ENCODE data around the gene MAGOH. TPM values are rescaled to one million over a fixed set of nuclear protein-coding genes. Genes with fewer than 3 reads are reported as not detected.
"Not testable (repeated sequence)": the region's sequence is repeated elsewhere in the genome, so short reads cannot be mapped to it uniquely, and the experiment has no call there.

The MAGOH gene
- total RNA-seq, 1 experiment from 2014 or later = 77.0 TPM

GRCh38 chr1:53285969-53286760 is 47.8 kb upstream of the MAGOH start:
- DNase-seq = no peak
- Mint-ChIP-seq H3K36me3 (ENCODE audit: insufficient read depth, unreplicated experiment) (peaks cover under 1% of the 10 kb centered on the region), H3K27me3 (ENCODE audit: insufficient read depth, unreplicated experiment) (no peaks in the 10 kb centered on the region), H3K4me1 (ENCODE audit: low read depth, unreplicated experiment) (no peaks in the 10 kb centered on the region), H3K9me3 (ENCODE audit: unreplicated experiment) (no peaks in the 10 kb centered on the region), H3K4me3 (ENCODE audit: unreplicated experiment) (no peak overlapping the region), H3K27ac (ENCODE audit: unreplicated experiment) (no peak overlapping the region)
- POLR2A ChIA-PET = no interaction called here
- Histone ChIP-seq H3K36me3 (ENCODE audit: control insufficient read depth, insufficient read depth, low read length) (no peaks in the 10 kb centered on the region), H3K4me3 (ENCODE audit: low read depth, low read length) (no peak overlapping the region), H3K9me3 (no peaks in the 10 kb centered on the region), H3K27me3 (replicated peaks; ENCODE audit: control insufficient read depth, insufficient read depth, low read length) (no peaks in the 10 kb centered on the region), H3K4me1 (no peaks in the 10 kb centered on the region)
- TF ChIP-seq CTCF (IDR thresholded peaks at IDR 0.05; ENCODE audit: insufficient read depth in 1 of 2, low read depth in 1 of 2, low read length in 1 of 2, severe bottlenecking in 1 of 2, unreplicated experiment in 1 of 2) = no peak
- CTCF ChIA-PET = interaction anchor here (0.6 kb wide), 1 partner anchor 38 kb away, joined by 4 read pairs; no protein-coding TSS in a partner anchor
- intact Hi-C loops (cut with micrococcal nuclease; ENCODE audit: unreplicated experiment) = no loop called here
- BruUV-seq (replicated peaks) = no TSS peak

- POLR2A ChIA-PET = no interaction called here
- TF ChIP-seq CTCF (IDR thresholded peaks at IDR 0.05; ENCODE audit: insufficient read depth in 1 of 2, low read depth in 1 of 2, low read length in 1 of 2, severe bottlenecking in 1 of 2, unreplicated experiment in 1 of 2) = no peak
Observed at GRCh38 chr1:53285546-53285945, 47.2 kb upstream of the MAGOH start.

GRCh38 chr1:53284224-53285020 is 46.1 kb upstream of the MAGOH start:
- H3K4me1 ChIP-seq = no peaks in the 10 kb centered on the region
- ChIA-PET POLR2A (no interaction called here), CTCF (no interaction called here)
- no peaks in the 10 kb centered on the region for H3K9me3 Mint-ChIP-seq (ENCODE audit: unreplicated experiment)
- no peaks in the 10 kb centered on the region for H3K27me3 ChIP-seq (replicated peaks; ENCODE audit: control insufficient read depth, insufficient read depth, low read length)
- no peak for DNase-seq
- no peaks in the 10 kb centered on the region for H3K27me3 Mint-ChIP-seq (ENCODE audit: insufficient read depth, unreplicated experiment)
- H3K4me3 Mint-ChIP-seq (ENCODE audit: unreplicated experiment) = no peak overlapping the region
- no peak overlapping the region for H3K27ac Mint-ChIP-seq (ENCODE audit: unreplicated experiment)
- no peaks in the 10 kb centered on the region for H3K36me3 Mint-ChIP-seq (ENCODE audit: insufficient read depth, unreplicated experiment)
- BruUV-seq (replicated peaks) = no TSS peak
- intact Hi-C loops (cut with micrococcal nuclease; ENCODE audit: unreplicated experiment) = no loop called here
- TF ChIP-seq CTCF (IDR thresholded peaks at IDR 0.05; ENCODE audit: insufficient read depth in 1 of 2, low read depth in 1 of 2, low read length in 1 of 2, severe bottlenecking in 1 of 2, unreplicated experiment in 1 of 2) = no peak
- H3K4me1 Mint-ChIP-seq (ENCODE audit: low read depth, unreplicated experiment) = no peaks in the 10 kb centered on the region
- no peaks in the 10 kb centered on the region for H3K36me3 ChIP-seq (ENCODE audit: control insufficient read depth, insufficient read depth, low read length)
- H3K9me3 ChIP-seq = no peaks in the 10 kb centered on the region
- H3K4me3 ChIP-seq (ENCODE audit: low read depth, low read length) = no peak overlapping the region

More at GRCh38 chr1:53285546-53285945, 47.2 kb upstream of the MAGOH start:
- H3K4me3 Mint-ChIP-seq (ENCODE audit: unreplicated experiment) = no peak overlapping the region
- H3K36me3 Mint-ChIP-seq (ENCODE audit: insufficient read depth, unreplicated experiment) = no peaks in the 10 kb centered on the region
- Histone ChIP-seq H3K27me3 (replicated peaks; ENCODE audit: control insufficient read depth, insufficient read depth, low read length) (no peaks in the 10 kb centered on the region), H3K4me1 (no peaks in the 10 kb centered on the region), H3K36me3 (ENCODE audit: control insufficient read depth, insufficient read depth, low read length) (no peaks in the 10 kb centered on the region), H3K9me3 (no peaks in the 10 kb centered on the region), H3K4me3 (ENCODE audit: low read depth, low read length) (no peak overlapping the region)
- DNase-seq = no peak
- no TSS peak for BruUV-seq (replicated peaks)
- intact Hi-C loops (cut with micrococcal nuclease; ENCODE audit: unreplicated experiment) = no loop called here
- CTCF ChIA-PET = no interaction called here
- H3K27ac Mint-ChIP-seq (ENCODE audit: unreplicated experiment) = no peak overlapping the region
- H3K27me3 Mint-ChIP-seq (ENCODE audit: insufficient read depth, unreplicated experiment) = no peaks in the 10 kb centered on the region
- H3K9me3 Mint-ChIP-seq (ENCODE audit: unreplicated experiment) = no peaks in the 10 kb centered on the region
- no peaks in the 10 kb centered on the region for H3K4me1 Mint-ChIP-seq (ENCODE audit: low read depth, unreplicated experiment)

- H3K27me3 ChIP-seq (replicated peaks; ENCODE audit: control insufficient read depth, insufficient read depth, low read length); H3K9me3 Mint-ChIP-seq (ENCODE audit: unreplicated experiment); H3K9me3 ChIP-seq; BruUV-seq (replicated peaks); H3K36me3 Mint-ChIP-seq (ENCODE audit: insufficient read depth, unreplicated experiment); H3K4me3 ChIP-seq (ENCODE audit: low read depth, low read length); H3K27ac Mint-ChIP-seq (ENCODE audit: unreplicated experiment); H3K4me1 ChIP-seq; H3K4me3 Mint-ChIP-seq (ENCODE audit: unreplicated experiment); H3K4me1 Mint-ChIP-seq (ENCODE audit: low read depth, unreplicated experiment); H3K36me3 ChIP-seq (ENCODE audit: control insufficient read depth, insufficient read depth, low read length); POLR2A ChIA-PET; CTCF ChIA-PET; intact Hi-C loops (cut with micrococcal nuclease; ENCODE audit: unreplicated experiment); DNase-seq; H3K27me3 Mint-ChIP-seq (ENCODE audit: insufficient read depth, unreplicated experiment): not testable (repeated sequence)
Observed at GRCh38 chr1:53283156-53283555, 44.8 kb upstream of the MAGOH start.
